HG03378 (cell line): ENCODE measurements around the gene G6PC1.
"Not testable (repeated sequence)": the region's sequence is repeated elsewhere in the genome, so short reads cannot be mapped to it uniquely, and the experiment has no call there.

ENCODE experiments used
- ATAC-seq: cut with Tn5 transposase; IDR thresholded peaks from one replicate; pipeline ENCODE4 v1.9.1; 2021; ENCODE audit warnings: mild to moderate bottlenecking, moderate library complexity; ENCODE audit not compliant: unreplicated experiment

G6PC1 gene

DNA sequence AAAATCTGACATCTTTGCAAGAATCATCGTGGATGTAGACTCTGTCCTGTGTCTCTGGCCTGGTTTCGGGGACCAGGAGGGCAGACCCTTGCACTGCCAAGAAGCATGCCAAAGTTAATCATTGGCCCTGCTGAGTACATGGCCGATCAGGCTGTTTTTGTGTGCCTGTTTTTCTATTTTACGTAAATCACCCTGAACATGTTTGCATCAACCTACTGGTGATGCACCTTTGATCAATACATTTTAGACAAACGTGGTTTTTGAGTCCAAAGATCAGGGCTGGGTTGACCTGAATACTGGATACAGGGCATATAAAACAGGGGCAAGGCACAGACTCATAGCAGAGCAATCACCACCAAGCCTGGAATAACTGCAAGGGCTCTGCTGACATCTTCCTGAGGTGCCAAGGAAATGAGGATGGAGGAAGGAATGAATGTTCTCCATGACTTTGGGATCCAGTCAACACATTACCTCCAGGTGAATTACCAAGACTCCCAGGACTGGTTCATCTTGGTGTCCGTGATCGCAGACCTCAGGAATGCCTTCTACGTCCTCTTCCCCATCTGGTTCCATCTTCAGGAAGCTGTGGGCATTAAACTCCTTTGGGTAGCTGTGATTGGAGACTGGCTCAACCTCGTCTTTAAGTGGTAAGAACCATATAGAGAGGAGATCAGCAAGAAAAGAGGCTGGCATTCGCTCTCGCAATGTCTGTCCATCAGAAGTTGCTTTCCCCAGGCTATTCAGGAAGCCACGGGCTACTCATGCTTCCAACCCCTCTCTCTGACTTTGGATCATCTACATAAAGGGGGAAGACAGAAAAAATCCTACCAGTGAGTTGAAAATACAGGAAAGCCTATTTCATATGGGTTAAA, at the start of gene G6PC1:
Gene G6PC1 (plus strand): TSS at position 340 of the 872 bp plus-strand sequence. CDS start 78 bp downstream, at position 418.
- no peak for ATAC-seq

DNA sequence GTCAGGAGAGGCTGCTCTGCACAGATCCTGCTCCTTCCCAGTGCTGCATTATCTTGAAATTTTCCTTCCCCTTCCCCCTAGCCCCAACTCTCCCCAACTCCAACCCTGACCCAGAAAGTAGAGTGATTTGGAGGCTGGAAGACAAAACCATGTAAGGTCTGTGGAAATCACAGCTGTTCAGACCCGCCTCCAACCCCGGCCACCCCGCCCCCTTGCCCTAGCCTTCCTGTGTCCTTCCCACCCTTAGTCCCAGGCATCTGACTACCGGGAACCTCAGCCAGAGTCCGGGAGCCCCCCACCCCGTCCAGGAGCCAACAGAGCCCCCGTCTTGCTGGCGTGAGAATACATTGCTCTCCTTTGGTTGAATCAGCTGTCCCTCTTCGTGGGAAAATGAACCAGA, 49.6 kb upstream of the G6PC1 start, which contains the start of gene AOC3:
Gene AOC3 (plus strand): TSS at position 246 of the 400 bp plus-strand sequence. CDS start 145 bp downstream, at position 391.
- no peak for ATAC-seq

DNA sequence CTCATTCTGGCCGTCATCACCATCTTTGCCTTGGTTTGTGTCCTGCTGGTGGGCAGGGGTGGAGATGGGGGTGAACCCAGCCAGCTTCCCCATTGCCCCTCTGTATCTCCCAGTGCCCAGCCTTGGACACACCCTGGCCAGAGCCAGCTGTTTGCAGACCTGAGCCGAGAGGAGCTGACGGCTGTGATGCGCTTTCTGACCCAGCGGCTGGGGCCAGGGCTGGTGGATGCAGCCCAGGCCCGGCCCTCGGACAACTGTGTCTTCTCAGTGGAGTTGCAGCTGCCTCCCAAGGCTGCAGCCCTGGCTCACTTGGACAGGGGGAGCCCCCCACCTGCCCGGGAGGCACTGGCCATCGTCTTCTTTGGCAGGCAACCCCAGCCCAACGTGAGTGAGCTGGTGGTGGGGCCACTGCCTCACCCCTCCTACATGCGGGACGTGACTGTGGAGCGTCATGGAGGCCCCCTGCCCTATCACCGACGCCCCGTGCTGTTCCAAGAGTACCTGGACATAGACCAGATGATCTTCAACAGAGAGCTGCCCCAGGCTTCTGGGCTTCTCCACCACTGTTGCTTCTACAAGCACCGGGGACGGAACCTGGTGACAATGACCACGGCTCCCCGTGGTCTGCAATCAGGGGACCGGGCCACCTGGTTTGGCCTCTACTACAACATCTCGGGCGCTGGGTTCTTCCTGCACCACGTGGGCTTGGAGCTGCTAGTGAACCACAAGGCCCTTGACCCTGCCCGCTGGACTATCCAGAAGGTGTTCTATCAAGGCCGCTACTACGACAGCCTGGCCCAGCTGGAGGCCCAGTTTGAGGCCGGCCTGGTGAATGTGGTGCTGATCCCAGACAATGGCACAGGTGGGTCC, 49.0 kb upstream of the G6PC1 start:
- not testable (repeated sequence) for ATAC-seq

DNA sequence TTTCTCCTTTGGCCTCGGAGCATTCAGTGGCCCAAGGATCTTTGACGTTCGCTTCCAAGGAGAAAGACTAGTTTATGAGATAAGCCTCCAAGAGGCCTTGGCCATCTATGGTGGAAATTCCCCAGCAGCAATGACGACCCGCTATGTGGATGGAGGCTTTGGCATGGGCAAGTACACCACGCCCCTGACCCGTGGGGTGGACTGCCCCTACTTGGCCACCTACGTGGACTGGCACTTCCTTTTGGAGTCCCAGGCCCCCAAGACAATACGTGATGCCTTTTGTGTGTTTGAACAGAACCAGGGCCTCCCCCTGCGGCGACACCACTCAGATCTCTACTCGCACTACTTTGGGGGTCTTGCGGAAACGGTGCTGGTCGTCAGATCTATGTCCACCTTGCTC, 48.2 kb upstream of the G6PC1 start:
- ATAC-seq, result no peak

DNA sequence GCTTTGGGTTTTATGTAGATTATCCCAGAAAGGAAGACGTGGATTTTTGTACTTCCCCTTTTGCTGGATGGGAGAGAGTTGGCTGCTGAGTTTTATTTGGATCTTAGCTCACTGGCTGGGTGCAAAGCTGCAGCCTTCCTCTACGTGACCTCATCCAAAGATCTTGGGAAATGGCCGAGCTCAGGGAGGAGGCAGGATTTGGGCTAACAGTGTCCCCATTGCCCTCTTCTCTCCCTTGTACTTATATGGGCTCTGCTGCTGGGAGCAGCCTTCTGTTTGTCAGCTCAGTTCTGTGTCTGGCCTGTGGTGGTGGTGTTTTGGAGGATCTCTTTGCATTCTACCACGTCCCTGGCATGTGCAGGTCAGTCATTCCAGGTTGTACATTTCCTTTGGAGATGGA, 47.6 kb upstream of the G6PC1 start:
- ATAC-seq, result no peak

DNA sequence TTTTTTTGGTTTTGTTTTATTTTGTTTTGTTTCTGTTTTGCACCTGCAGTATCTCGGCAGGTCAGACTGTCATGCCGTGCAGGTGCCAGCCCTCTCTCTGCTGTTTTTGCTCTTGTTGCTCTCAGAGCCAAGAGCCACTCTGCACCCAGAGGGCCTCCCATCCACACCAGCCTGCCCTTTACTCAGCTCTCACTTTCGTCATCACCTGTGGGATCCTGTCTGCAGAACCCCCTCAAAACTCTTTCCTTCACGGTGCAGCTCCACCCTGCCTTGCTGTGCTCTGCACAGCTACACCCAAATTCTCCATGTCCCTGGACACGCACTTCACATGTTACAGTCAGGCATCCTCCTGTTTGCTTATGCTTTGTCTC, 47.0 kb upstream of the G6PC1 start:
- no peak for ATAC-seq

DNA sequence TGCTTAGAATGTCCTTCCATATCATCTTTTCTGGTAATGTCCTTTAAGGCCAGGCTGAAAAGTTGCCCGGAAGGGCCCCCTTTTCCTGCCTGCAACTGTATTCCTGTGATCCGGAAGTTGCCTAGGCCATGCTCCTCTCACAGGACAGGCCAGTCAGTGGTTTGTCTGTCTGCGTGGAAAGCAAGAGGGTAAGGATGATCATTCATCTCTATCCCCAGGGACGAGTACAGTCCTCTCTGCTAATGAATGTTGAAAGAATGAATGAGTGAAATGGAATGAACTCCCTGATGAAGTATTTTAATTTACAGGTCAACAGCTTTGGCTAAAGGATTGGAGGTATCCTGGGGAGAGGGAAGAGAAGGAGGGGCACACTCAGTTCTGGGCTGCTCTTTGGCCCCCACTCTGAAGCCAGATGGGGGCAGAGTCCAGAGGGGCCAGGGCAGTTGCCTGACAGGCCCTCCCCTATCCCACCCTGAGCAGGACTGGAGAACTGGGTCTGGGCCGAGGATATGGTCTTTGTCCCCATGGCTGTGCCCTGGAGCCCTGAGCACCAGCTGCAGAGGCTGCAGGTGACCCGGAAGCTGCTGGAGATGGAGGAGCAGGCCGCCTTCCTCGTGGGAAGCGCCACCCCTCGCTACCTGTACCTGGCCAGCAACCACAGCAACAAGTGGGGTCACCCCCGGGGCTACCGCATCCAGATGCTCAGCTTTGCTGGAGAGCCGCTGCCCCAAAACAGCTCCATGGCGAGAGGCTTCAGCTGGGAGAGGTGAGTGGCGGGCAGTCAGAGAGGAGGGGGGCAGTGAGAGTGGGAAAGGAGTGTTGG, 46.4 kb upstream of the G6PC1 start:
- ATAC-seq, result no peak

DNA sequence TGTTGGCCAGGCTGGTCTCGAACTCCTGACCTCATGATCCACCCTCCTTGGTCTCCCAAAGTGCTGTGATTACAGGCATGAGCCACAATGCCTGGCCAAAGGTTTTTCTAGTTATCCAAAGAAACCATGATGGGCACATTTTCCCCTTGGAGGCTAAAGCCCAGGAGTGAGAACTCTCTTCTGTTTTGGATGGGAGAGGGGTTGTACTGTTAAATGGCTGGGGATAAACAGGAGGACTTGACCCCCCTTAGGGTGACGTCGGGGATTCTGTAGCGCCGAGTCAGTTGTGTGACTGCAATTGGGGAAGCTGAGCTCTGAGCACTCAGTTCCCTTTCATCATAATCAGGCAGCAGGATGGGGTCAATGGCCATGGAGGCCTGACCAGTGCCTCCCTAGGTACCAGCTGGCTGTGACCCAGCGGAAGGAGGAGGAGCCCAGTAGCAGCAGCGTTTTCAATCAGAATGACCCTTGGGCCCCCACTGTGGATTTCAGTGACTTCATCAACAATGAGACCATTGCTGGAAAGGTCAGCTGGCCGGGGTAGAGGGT, 45.5 kb upstream of the G6PC1 start:
- no peak for ATAC-seq

DNA sequence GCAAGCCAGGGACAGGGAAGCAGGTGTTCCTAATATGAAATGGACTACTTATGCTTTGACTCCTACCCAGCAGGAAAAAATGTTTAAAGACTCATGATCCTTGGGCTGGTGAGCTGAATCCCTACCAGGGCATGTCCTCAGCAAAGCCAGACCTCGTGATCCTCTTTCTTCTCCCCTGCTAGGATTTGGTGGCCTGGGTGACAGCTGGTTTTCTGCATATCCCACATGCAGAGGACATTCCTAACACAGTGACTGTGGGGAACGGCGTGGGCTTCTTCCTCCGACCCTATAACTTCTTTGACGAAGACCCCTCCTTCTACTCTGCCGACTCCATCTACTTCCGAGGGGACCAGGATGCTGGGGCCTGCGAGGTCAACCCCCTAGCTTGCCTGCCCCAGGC, 44.5 kb upstream of the G6PC1 start:
- ATAC-seq, result not testable (repeated sequence)

DNA sequence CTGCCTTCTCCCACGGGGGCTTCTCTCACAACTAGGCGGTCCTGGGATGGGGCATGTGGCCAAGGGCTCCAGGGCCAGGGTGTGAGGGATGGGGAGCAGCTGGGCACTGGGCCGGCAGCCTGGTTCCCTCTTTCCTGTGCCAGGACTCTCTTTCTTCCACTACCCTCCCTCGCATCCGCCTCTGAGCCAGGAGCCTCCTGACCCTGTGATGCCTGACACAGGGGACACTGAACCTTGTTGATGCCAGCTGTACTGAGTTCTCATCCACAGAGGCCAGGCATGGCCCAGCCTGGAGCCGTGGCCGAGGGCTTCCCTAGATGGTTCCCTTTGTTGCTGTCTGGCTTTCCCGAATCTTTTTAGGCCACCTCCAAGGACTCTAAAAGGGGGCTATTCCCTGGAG, 44.1 kb upstream of the G6PC1 start:
- not testable (repeated sequence) for ATAC-seq

DNA sequence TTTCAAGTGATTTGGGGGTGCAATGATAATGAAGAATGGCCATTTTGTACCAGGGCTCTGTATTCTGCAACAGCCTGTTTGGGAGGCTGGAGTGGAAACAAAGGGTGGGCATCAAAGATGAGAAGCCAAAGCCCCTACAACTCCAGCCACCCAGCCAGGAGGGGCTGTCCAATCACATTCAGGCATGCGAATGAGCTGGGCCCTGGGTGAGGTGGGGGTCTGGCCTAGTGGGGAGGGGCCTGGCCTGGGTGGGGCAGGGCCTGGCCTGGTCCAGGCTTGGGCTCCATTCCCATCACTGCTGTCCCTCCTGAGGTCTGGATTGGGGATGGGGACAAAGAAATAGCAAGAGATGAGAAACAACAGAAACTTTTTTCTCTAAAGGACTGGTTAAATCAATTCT, 43.2 kb upstream of the G6PC1 start:
- ATAC-seq, result no peak

DNA sequence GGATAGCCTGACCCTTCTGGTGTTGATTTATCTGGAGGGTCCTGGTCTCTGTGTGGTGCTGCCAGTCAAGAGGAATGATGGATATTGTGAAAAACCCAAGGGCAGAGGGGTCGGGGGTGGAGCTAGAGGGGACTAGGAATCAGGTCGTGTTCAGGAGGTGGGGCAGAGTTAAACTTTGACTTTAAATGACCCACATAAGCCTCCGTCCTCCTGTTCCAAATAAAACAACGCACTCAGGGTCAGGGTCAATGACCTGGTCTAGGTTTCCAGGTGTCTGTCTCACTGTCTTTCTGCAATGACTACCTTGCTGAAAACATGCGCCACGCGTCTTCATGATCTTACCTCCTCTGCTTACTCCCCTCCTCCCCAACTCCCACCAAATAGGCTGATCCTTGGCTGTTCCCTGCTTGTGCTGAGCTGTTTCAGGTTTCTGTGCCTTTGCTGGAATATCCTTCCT, 34.9 kb upstream of the G6PC1 start:
- no peak for ATAC-seq

DNA sequence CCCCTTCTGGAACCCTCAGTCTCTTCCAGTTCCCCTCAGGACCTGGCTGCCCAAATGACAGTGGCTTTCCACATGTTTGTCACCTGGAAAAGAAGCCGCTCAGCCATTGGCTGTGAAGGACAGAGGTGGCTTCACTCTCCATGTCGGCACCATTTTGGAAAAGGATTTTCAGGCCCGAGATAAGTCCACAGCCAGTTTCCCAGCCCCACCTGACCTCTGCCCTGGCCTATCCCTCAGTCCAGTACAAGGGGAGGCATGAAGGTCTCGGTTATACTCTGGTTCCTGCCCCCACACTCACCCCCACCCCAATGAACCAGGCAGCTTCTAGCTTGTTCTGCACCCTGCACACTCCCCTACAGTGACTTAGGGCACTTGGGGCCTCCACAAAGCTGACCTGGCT, 34.4 kb upstream of the G6PC1 start:
- no peak for ATAC-seq

DNA sequence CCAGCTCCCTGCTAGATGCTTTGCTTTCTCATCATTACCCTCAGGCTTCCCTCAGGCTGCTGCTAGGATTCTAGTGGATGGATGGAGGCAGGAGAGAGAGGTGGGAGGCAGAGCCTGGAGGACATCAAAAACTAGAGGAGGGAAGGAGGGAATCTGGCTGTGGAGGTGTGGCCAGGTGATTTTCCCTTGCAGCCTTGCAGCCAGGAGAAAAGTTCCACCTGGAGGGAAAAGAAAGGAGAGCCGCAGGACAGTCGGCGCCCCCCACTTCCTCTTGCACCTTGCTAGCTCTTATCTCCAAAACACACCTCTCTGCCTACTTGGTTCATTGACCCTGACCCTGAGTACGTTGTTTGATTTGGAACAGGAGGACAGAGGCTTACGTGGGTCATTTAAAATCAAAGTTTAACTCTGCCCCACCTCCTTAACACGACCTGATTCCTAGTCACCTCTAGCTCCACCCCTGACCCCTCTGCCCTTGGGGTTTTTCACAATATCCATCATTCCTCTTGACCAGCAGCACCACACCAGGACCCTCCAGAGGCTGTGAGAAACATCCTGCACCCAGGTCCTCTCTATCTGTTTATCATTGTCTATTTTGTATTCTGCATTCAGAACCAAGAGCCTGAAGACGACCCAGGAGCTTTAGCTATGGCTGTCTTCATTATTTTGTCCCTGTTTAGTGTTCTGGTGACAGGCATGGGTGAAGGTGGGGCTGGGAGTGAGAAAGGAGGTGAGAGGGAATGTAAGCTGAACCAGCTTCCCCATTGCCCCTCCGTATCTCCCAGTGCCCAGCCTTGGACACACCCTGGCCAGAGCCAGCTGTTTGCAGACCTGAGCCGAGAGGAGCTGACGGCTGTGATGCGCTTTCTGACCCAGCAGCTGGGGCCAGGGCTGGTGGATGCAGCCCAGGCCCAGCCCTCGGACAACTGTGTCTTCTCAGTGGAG, 33.7 kb upstream of the G6PC1 start:
- no peak for ATAC-seq

DNA sequence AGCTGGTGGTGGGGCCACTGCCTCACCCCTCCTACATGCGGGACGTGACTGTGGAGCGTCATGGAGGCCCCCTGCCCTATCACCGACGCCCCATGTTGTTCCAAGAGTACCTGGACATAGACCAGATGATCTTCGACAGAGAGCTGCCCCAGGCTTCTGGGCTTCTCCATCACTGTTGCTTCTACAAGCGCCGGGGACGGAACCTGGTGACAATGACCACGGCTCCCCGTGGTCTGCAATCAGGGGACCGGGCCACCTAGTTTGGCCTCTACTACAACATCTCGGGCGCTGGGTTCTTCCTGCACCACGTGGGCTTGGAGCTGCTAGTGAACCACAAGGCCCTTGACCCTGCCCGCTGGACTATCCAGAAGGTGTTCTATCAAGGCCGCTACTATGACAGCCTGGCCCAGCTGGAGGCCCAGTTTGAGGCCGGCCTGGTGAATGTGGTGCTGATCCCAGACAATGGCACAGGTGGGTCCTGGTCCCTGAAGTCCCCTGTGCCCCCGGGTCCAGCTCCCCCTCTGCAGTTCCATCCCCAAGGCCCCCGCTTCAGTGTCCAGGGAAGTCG, 32.8 kb upstream of the G6PC1 start:
- ATAC-seq, result not testable (repeated sequence)

DNA sequence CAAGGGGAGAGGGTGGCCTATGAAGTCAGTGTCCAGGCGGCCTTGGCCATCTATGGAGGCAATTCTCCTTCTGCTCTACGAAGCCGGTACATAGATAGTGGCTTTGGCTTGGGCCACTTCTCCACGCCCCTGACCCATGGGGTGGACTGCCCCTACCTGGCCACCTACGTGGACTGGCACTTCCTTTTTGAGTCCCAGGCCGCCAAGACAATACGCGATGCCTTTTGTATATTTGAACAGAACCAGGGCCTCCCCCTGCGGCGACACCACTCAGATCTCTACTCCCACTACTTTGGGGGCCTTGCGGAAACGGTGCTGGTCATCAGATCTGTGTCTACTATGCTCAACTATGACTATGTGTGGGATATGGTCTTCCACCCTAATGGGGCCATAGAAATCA, 32.3 kb upstream of the G6PC1 start:
- ATAC-seq, result no peak

DNA sequence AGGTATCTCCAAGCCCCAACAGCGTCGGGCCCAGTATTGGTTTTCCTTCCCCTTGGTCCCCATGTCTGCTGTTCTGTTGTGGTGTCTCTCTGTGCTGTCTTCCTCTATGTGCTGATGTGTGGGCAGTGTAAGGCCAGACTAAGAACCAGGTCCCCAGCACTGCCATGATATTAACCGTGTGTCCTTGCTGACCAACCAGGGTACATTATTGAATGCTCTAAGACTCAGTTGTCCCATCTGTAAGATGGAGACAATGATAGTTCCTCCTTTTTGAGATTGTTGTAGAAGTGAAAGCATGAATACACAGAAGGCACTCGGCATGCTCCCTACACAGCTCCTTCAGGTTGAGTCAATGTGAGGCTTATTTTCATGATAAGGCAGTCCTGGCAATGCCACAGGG, 29.0 kb upstream of the G6PC1 start:
- no peak for ATAC-seq

DNA sequence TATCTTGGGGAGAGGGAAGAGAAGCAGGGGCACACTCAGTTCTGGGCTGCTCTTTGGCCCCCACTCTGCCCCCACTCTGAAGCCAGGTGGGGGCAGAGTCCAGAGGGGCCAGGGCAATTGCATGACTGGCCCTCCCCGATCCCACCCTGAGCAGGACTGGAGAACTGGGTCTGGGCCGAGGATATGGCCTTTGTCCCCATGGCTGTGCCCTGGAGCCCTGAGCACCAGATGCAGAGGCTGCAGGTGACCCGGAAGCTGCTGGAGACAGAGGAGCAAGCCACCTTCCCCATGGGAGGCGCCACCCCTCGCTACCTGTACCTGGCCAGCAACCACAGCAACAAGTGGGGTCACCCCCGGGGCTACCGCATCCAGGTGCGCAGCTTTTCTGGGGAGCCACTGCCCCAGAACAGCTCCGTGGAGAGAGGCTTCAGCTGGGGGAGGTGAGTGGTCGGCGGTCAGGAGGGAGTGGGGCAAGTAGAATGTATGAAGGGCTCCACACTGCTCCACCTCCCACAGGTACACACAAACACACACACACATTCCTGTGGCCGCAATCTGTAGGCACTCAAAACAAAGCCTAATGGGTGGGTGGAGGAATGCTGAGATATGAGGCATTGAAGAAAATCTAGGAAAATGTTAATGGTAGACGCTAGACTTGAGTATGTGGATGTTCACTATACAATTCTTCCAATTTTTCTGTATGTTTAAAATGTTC, 28.2 kb upstream of the G6PC1 start:
- no peak for ATAC-seq
